Gastrocnemius medialis (tissue), 4 donors: ENCODE data around the gene KCNH4.

Source experiments
- POLR2A ChIP-seq, 2 donors: fragments of 450-650 bp; IDR thresholded peaks; one replicate each; pipeline ENCODE4 v1.6.1; 2017; ENCODE audit warnings: antibody characterized with exemption in 2 of 2, mild to moderate bottlenecking in 2 of 2, moderate library complexity in 2 of 2
- TF ChIP-seq, protein P1 (sequence below), 5 experiments: fragments of 450-650 bp in 3 of 5; fragments of 200-600 bp in 2 of 5; sonication (generic) in 2 of 5; IDR thresholded peaks in 4 of 5; conservative IDR thresholded peaks in 1 of 5; 1 replicate in 4 of 5; 2 replicates in 1 of 5; pipeline ENCODE4 v1.5.1; 2016 to 2019; ENCODE audit warnings: antibody characterized with exemption in 5 of 5, mild to moderate bottlenecking in 3 of 5, moderate library complexity in 3 of 5

GRCh38 chr17:42188749-42189650 is 8.1 kb upstream of the KCNH4 start:
- TF ChIP-seq, protein P1, sequence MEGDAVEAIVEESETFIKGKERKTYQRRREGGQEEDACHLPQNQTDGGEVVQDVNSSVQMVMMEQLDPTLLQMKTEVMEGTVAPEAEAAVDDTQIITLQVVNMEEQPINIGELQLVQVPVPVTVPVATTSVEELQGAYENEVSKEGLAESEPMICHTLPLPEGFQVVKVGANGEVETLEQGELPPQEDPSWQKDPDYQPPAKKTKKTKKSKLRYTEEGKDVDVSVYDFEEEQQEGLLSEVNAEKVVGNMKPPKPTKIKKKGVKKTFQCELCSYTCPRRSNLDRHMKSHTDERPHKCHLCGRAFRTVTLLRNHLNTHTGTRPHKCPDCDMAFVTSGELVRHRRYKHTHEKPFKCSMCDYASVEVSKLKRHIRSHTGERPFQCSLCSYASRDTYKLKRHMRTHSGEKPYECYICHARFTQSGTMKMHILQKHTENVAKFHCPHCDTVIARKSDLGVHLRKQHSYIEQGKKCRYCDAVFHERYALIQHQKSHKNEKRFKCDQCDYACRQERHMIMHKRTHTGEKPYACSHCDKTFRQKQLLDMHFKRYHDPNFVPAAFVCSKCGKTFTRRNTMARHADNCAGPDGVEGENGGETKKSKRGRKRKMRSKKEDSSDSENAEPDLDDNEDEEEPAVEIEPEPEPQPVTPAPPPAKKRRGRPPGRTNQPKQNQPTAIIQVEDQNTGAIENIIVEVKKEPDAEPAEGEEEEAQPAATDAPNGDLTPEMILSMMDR (IDR thresholded peaks at IDR 0.05 in 4 of 5, conservative IDR thresholded peaks at IDR 0.05 in 1 of 5), result no peak
- no peak for TF ChIP-seq POLR2A (IDR thresholded peaks at IDR 0.05)
